Liver (tissue), 3 donors: ENCODE results near the gene DSCAM.

Source experiments
- NR2F2 ChIP-seq: IDR thresholded peaks from 2 replicates; pipeline ENCODE4 v1.6.1; 2016; ENCODE audit warnings: antibody characterized with exemption
- SP1 ChIP-seq: IDR thresholded peaks from 2 replicates; pipeline ENCODE4 v1.6.1; 2018; ENCODE audit warnings: antibody characterized with exemption, mild to moderate bottlenecking
- YY1 ChIP-seq: IDR thresholded peaks from 2 replicates; pipeline ENCODE4 v1.6.1; 2016; ENCODE audit warnings: antibody characterized with exemption, mild to moderate bottlenecking
- TF ChIP-seq, protein P1 (sequence below): fragments of 150-350 bp; IDR thresholded peaks from 2 replicates; pipeline ENCODE4 v1.5.1; 2017; ENCODE audit warnings: improper control_type of control experiment, low read depth, low read length; ENCODE audit not compliant: missing input control
- donor health status: healthy.
- donor health status: healthy.

DNA sequence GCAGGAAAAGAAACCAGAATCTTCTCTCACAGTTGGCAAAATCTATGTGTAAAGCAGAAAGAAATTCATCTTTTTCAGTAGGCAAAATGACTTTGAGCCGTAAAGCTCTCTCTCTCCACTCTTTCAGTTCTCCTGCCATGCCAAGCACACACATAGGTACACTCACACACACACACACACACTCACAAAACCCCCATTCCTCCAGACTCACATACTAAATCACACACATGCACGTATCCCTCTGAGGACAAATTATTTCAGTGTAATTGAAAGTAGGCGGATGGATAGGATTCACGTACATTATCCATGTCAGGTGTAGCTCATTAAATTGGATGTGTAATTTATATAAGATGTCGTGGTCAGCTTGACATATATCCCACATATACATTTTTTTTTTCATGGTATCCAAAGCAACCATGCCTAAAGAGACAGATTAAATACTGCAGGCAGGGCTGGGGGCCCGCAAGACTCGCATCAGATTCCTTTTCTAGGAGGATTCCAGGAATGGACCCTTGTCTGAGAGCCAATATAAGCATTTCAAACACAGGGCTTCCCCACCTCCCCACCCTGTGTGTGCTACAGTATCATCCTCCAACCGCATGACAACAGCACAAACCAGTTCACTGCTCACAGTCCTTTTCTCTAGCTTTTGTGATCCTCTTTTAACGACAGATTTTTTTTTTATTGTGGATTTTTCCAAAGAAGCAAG lies 658.9 kb downstream of the DSCAM start:
- TF ChIP-seq, protein P1, sequence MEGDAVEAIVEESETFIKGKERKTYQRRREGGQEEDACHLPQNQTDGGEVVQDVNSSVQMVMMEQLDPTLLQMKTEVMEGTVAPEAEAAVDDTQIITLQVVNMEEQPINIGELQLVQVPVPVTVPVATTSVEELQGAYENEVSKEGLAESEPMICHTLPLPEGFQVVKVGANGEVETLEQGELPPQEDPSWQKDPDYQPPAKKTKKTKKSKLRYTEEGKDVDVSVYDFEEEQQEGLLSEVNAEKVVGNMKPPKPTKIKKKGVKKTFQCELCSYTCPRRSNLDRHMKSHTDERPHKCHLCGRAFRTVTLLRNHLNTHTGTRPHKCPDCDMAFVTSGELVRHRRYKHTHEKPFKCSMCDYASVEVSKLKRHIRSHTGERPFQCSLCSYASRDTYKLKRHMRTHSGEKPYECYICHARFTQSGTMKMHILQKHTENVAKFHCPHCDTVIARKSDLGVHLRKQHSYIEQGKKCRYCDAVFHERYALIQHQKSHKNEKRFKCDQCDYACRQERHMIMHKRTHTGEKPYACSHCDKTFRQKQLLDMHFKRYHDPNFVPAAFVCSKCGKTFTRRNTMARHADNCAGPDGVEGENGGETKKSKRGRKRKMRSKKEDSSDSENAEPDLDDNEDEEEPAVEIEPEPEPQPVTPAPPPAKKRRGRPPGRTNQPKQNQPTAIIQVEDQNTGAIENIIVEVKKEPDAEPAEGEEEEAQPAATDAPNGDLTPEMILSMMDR = no peak
- TF ChIP-seq NR2F2 (no peak), YY1 (no peak), SP1 (no peak)
